ENCODE measurements around the gene MYO1D.

GRCh38 chr17:32463304-32463703 lies 413.6 kb downstream of the MYO1D start:
- TF ChIP-seq, protein P1, sequence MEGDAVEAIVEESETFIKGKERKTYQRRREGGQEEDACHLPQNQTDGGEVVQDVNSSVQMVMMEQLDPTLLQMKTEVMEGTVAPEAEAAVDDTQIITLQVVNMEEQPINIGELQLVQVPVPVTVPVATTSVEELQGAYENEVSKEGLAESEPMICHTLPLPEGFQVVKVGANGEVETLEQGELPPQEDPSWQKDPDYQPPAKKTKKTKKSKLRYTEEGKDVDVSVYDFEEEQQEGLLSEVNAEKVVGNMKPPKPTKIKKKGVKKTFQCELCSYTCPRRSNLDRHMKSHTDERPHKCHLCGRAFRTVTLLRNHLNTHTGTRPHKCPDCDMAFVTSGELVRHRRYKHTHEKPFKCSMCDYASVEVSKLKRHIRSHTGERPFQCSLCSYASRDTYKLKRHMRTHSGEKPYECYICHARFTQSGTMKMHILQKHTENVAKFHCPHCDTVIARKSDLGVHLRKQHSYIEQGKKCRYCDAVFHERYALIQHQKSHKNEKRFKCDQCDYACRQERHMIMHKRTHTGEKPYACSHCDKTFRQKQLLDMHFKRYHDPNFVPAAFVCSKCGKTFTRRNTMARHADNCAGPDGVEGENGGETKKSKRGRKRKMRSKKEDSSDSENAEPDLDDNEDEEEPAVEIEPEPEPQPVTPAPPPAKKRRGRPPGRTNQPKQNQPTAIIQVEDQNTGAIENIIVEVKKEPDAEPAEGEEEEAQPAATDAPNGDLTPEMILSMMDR (IDR thresholded peaks at IDR 0.05), result no peak
- TF ChIP-seq POLR2A (IDR thresholded peaks at IDR 0.05), result no peak
